Stimulated activated naive CD8-positive, alpha-beta T cell treated with anti-CD3 and anti-CD28 coated beads, Interleukin-15, Interleukin-2, amounts not matched to agents 100 ng/mL and 50 ng/mL, for 24 hours (primary cell): Measurements from ENCODE around the gene MIS18A.
A peak's percentile ranks its signal among the peaks of the same experiment; 100 is the strongest.
"Not testable (repeated sequence)": the region's sequence is repeated elsewhere in the genome, so short reads cannot be mapped to it uniquely, and the experiment has no call there.

ENCODE experiments used
- H3K27ac Mint-ChIP-seq: one replicate; pipeline ENCODE4 v1.8.0; 2021; ENCODE audit warnings: mild to moderate bottlenecking, mixed read lengths
- H3K27me3 Mint-ChIP-seq: one replicate; pipeline ENCODE4 v1.8.0; 2021; ENCODE audit warnings: mixed read lengths
- H3K36me3 Mint-ChIP-seq: one replicate; pipeline ENCODE4 v1.8.0; 2021; ENCODE audit warnings: low read depth, mixed read lengths
- H3K4me1 Mint-ChIP-seq: one replicate; pipeline ENCODE4 v1.8.0; 2021; ENCODE audit warnings: low read depth, mixed read lengths
- H3K4me3 Mint-ChIP-seq: one replicate; pipeline ENCODE4 v1.8.0; 2021; ENCODE audit warnings: mild to moderate bottlenecking, mixed read lengths
- H3K9me3 Mint-ChIP-seq: one replicate; pipeline ENCODE4 v1.8.0; 2021; ENCODE audit warnings: mixed read lengths

Gene MIS18A

DNA sequence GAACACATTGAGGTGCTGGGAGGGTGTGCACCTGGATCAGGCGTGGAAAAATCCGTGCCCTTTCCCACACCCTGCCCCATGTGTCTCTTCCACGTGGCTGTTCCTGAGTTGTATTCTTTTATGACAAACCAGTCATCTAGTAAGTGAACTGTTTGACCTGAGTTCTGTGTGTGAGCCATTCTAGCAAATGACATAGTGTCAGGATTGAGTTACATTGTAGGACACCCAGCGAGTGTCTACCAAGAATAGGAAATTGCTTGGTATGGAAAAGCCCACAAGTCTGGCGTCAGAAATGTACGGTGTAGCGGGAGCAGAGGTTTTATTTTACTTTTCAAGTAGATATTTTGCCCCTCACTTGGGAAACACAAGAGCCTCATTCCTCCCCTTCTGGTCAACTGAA is 18.6 kb upstream of the MIS18A start:
- H3K9me3 Mint-ChIP-seq = no peaks in the 10 kb centered on the region
- no peak overlapping the region for H3K27ac Mint-ChIP-seq
- H3K27me3 Mint-ChIP-seq = no peaks in the 10 kb centered on the region
- peaks cover 22% of the 10 kb centered on the region for H3K36me3 Mint-ChIP-seq
- H3K4me1 Mint-ChIP-seq = no peaks in the 10 kb centered on the region
- no peak overlapping the region for H3K4me3 Mint-ChIP-seq

DNA sequence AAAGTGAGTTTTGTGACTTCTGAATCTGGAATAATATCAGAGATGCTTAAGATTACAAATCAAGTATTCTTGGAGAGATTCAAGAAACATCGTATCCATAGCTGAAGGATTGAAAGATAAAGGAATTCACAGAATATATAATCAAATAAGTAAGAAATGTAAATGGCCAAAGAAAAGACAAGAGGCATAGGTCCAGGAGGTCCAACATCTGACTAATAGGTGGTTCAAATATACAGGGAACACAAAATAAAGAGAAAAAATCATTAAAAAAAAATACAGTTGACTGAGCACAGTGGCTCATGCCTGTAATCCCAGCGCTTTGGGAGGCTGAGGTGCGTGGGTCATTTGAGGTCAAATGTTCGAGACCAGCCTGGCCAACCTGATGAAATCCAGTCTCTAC is 6.6 kb upstream of the MIS18A start:
- no peak overlapping the region for H3K27ac Mint-ChIP-seq
- H3K27me3 Mint-ChIP-seq = no peaks in the 10 kb centered on the region
- peaks cover 1% of the 10 kb centered on the region for H3K4me1 Mint-ChIP-seq
- no peak overlapping the region for H3K4me3 Mint-ChIP-seq
- H3K36me3 Mint-ChIP-seq = peaks cover 8% of the 10 kb centered on the region
- H3K9me3 Mint-ChIP-seq = no peaks in the 10 kb centered on the region

DNA sequence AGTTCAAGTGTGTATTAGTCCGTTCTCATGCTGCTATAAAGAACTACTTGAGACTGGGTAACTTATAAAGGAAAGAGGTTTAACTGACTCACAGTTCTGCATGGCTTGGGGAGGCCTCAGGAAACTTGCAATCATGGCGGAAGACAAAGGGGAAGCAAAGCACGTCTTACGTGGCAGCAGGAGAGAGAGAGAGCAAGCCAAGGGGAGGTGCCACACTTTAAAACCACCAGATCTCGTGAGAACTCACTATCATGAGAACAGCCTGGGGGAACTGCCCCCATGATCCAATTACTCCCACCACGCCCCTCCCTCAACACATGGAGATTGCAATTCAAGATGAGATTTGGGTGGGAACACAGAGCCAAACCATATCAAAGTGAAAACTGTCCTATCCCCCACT is 4.1 kb upstream of the MIS18A start:
- H3K4me1 Mint-ChIP-seq = peaks cover 21% of the 10 kb centered on the region
- H3K27me3 Mint-ChIP-seq = no peaks in the 10 kb centered on the region
- H3K36me3 Mint-ChIP-seq = peaks cover 8% of the 10 kb centered on the region
- H3K27ac Mint-ChIP-seq = no peak overlapping the region
- H3K9me3 Mint-ChIP-seq = no peaks in the 10 kb centered on the region
- H3K4me3 Mint-ChIP-seq = no peak overlapping the region

DNA sequence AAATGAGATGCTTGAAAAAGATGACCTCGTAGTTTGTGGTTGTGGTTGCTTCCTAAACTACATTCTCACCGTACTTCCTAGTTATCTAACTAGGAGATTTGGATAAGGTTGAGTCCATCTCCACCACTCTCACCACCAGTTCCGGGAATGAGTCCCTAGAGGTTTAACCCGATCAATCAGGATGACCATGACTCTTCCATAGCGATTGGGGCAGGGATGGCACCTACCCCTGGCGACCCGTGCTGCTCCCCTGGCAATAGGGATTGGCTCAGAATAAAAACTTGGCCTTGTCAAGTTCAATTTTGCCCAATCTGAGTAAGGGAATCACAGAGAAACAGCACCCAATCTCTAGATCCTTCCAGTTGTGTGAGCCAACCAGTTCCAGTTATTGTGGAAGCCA is 2.7 kb upstream of the MIS18A start:
- peaks cover 29% of the 10 kb centered on the region for H3K4me1 Mint-ChIP-seq
- H3K9me3 Mint-ChIP-seq = no peaks in the 10 kb centered on the region
- H3K36me3 Mint-ChIP-seq = peaks cover 3% of the 10 kb centered on the region
- H3K27me3 Mint-ChIP-seq = no peaks in the 10 kb centered on the region
- no peak overlapping the region for H3K27ac Mint-ChIP-seq
- no peak overlapping the region for H3K4me3 Mint-ChIP-seq

DNA sequence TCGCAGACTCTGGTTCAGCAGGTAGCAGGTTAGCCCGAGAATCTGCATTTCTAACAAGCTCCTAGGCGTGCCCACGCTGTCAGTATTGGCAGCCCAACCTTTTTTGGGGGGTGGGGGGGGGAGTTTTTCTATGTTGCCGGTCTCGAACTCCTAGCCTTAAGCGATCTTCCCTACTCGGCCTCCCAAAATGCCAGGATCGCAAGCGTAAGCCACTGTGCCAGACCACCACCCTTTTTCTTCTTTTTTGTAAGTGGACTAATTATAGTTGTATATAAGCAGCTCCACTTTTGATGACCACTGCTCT is 480 bp upstream of the MIS18A start:
- Mint-ChIP-seq H3K27ac (peak overlapping the region; percentile 98), H3K9me3 (no peaks in the 10 kb centered on the region), H3K4me3 (peak overlapping the region; percentile 99), H3K4me1 (peaks cover 29% of the 10 kb centered on the region), H3K36me3 (peaks cover 11% of the 10 kb centered on the region), H3K27me3 (no peaks in the 10 kb centered on the region)

DNA sequence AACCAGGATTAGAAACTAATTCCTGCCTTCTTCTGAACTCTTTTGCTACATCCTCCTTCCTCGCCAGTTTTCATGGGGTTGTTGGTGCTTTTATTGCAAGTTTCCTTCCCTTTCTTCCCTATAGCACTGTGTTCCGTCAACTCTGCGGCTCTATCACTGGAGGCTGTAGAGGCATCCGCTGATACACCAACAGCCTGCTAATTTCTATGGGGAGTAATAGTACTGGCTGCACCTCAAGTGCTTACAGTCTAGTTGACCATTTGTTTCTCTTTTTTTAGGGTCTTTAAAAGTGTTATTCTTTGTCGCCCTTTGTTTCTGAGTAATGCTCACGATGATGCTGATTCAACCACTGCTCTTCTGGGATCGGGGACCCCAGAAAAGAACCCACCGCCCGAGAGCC is 746 bp downstream of the MIS18A start:
- peak overlapping the region; percentile 99 for H3K4me3 Mint-ChIP-seq
- H3K36me3 Mint-ChIP-seq = peaks cover 15% of the 10 kb centered on the region
- no peaks in the 10 kb centered on the region for H3K27me3 Mint-ChIP-seq
- no peaks in the 10 kb centered on the region for H3K9me3 Mint-ChIP-seq
- peak overlapping the region; percentile 98 for H3K27ac Mint-ChIP-seq
- peaks cover 29% of the 10 kb centered on the region for H3K4me1 Mint-ChIP-seq

DNA sequence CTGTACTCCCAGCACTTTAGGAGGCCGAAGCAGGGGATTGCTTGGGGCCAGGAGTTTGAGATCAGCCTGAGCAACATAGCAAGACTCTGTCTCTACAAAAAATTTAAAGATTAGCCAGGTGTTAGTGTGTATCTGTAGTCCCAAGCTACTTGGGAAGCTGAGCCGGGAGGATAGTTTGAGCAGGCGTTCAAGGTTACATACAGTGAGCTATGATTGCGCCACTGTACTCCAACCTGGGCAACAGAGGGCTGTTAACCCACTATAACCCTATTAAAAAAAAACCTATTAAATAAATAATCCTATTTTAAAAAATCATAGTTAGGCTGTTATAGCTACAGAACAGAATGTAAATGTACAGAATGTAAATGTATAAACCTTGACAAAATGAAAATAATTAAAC is 2.2 kb downstream of the MIS18A start:
- Mint-ChIP-seq H3K36me3 (peaks cover 13% of the 10 kb centered on the region), H3K4me1 (peaks cover 29% of the 10 kb centered on the region), H3K27ac (no peak overlapping the region), H3K9me3 (no peaks in the 10 kb centered on the region), H3K27me3 (no peaks in the 10 kb centered on the region), H3K4me3 (no peak overlapping the region)

DNA sequence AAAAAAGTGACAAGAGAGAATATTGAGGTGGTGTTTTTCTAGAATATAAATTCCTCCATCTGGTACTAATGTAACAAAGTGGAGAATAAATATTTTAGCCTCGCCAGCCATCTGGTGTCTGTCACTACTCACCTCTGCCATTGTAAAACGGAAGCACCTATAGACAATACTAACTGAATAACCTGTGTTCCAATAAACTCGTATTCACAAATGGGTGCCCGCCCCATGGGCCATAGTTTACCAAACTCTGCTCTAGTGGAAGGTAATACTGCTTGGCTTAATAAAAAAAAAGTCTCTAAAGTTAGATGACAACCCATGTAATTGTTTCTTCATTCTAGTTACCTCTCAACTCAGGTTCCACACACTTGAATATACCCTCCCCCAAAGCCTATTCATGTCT is 8.1 kb downstream of the MIS18A start:
- H3K4me3 Mint-ChIP-seq = no peak overlapping the region
- H3K27me3 Mint-ChIP-seq = no peaks in the 10 kb centered on the region
- peaks cover 48% of the 10 kb centered on the region for H3K36me3 Mint-ChIP-seq
- no peak overlapping the region for H3K27ac Mint-ChIP-seq
- H3K4me1 Mint-ChIP-seq = no peaks in the 10 kb centered on the region
- H3K9me3 Mint-ChIP-seq = no peaks in the 10 kb centered on the region

DNA sequence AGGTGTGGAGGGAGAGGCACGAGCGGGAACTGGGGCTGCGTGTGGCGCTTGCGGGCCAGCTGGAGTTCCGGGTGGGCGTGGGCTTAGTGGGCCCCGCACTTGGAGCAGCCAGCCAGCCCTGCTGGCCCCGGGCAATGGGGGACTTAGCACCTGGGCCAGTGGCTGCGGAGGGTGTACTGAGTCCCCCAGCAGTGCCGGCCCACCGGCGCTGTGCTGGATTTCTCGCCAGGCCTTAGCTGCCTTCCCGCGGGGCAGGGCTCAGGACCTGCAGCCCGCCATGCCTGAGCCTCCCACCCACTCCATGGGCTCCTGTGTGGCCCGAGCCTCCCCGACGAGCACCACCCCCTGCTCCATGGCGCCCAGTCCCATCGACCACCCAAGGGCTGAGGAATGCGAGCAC is 13.5 kb downstream of the MIS18A start:
- peaks cover 32% of the 10 kb centered on the region for H3K36me3 Mint-ChIP-seq
- not testable (repeated sequence) for H3K27me3 Mint-ChIP-seq, H3K9me3 Mint-ChIP-seq, H3K27ac Mint-ChIP-seq, H3K4me1 Mint-ChIP-seq, H3K4me3 Mint-ChIP-seq

DNA sequence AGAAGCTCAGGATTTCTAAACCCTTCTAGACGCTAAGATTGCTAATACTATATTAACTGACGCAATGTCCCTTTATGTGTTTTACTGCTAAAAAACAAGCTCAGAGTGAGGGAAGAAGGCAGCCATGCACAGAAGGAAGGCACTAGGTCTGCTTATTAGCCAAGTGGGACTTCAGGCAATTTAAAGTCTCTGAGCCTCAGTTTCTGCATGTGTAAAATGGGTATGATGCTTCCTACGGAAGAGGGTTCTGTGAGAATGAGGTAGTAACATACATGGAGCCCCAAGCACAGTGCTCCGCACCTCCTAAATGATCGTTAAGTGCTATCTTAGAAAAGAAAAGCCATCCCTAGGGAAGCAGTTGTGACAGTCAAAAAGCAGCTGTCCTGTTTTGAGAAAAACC is 16.9 kb downstream of the MIS18A start:
- no peak overlapping the region for H3K4me3 Mint-ChIP-seq
- H3K27me3 Mint-ChIP-seq = no peaks in the 10 kb centered on the region
- H3K9me3 Mint-ChIP-seq = no peaks in the 10 kb centered on the region
- no peaks in the 10 kb centered on the region for H3K4me1 Mint-ChIP-seq
- no peak overlapping the region for H3K27ac Mint-ChIP-seq
- H3K36me3 Mint-ChIP-seq = peaks cover 7% of the 10 kb centered on the region

DNA sequence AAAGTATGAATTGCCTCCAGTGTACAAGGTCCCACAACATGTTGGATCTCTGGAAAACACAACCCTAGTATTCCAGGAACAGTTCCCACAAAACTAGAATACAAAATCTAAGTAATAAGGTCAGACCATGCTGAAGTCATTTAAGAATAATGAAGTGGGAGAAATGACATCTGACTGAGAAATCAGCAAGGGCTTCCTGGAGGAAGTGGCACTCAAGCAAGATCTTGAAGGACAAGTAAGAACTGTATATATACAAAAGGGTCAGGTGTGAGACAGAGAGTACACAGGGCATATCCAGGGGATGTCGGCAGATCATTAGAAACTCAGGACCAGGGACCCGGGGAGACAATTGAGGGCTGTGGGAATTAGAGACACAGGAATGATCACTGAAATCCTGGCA is 18.7 kb downstream of the MIS18A start:
- no peak overlapping the region for H3K4me3 Mint-ChIP-seq
- no peaks in the 10 kb centered on the region for H3K9me3 Mint-ChIP-seq
- H3K27me3 Mint-ChIP-seq = no peaks in the 10 kb centered on the region
- no peak overlapping the region for H3K27ac Mint-ChIP-seq
- H3K36me3 Mint-ChIP-seq = no peaks in the 10 kb centered on the region
- H3K4me1 Mint-ChIP-seq = no peaks in the 10 kb centered on the region

DNA sequence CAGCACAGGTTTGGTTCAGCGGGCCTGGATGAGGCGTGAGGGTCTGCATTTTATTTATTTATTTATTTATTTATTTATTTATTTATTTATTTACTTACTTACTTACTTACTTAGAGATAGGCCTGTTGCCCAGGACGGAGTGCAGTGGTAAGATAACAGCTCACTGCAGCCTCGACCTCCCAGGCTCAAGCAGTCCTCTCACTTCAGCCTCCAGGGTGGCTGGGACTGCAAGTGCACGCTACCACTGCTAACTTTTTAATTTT is 20.1 kb downstream of the MIS18A start:
- not testable (repeated sequence) for H3K4me1 Mint-ChIP-seq, H3K36me3 Mint-ChIP-seq, H3K4me3 Mint-ChIP-seq, H3K27ac Mint-ChIP-seq, H3K27me3 Mint-ChIP-seq, H3K9me3 Mint-ChIP-seq

DNA sequence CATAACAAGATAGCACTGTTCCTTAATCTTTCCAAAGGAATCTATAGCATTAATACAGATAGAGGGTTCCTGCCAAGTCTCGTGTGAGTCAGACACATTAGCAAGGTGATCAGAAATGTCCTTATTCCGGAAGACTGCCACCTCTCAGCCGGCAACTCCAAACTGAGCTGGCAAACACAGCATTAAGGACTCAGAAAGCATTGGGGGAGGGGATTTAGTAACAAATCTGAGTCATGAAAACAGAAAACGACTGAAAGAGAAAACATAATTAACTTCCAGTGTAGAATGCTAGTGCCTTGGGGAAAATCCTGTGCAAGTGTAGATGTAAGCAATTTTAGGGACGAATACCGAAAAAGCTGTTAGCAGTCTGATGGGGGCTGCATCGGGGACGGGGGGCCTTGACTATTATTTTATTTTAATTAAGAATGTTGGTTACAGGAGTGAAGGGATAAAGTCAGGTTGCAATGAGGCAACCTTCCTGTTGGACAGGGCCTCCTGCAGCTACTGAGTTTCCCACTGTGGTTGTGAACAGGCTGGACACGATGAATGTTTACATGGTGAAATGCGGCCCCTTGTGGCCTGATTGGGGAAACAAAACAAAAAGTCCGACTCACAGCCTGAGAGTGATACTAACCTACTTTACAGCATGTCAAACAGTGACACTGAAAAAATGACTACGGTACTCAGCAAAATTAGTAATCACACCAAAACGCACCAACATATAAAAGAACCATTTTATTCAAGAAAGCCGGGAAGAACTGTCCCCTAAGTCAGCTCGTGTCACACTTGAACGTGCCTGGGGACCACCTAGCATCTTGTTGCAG is 20.7 kb downstream of the MIS18A start:
- Mint-ChIP-seq H3K9me3 (no peaks in the 10 kb centered on the region), H3K27me3 (no peaks in the 10 kb centered on the region), H3K27ac (no peak overlapping the region), H3K4me3 (no peak overlapping the region), H3K36me3 (no peaks in the 10 kb centered on the region), H3K4me1 (no peaks in the 10 kb centered on the region)

DNA sequence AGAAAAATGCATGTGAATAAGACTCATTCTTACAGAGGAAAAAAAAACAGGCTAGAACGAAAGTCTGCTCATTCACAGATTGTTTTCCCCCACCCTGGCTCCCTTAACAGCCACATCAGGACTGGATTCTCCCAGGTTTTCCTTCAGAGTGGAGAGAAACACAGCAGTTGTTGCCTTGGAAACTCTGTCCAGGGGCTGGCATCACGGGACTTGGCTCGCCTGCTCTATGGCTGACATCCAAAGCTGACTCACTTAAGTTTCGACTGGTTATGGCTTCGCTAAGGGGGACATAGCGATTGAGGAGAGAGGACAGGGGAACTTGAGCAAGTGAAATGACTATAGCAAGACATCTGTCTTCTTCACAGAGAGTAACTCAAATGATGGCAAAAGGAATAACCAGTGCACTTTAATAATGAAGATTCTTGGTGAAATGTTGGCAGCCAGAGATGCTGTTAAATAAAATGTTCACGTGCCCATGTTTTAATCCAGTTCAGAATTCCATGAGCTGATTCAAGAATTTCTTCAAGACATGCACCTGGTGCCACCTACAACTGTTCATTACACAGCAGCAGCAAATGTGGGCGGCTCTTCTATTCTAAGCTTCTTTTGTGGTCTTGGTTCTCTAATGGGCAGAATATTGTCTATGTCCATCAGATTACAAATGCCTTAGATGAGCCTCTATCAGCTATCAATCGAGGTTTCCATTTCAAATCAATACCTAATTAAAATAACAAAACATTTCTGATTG is 21.8 kb downstream of the MIS18A start:
- Mint-ChIP-seq H3K9me3 (no peaks in the 10 kb centered on the region), H3K27me3 (no peaks in the 10 kb centered on the region), H3K36me3 (no peaks in the 10 kb centered on the region), H3K4me1 (no peaks in the 10 kb centered on the region), H3K27ac (no peak overlapping the region), H3K4me3 (no peak overlapping the region)

DNA sequence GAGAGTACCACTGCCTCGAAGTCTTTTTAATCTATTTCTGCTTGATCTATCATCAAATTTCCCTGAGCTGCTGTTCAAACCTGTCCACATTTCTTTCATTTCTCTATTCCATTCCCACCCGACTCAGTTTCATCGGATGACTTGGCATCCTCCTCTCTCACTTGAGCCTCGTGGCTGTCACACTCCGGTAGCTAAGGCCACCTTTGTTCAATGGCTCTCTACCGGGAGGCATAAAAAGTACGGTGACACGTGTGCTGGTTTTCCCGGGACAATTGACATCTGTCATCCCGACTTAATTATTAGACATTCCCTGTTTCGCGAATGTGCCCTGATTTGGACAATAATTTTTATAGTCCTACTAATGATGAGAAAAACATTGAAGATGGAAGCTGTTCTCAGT is 22.6 kb downstream of the MIS18A start:
- Mint-ChIP-seq H3K4me3 (no peak overlapping the region), H3K36me3 (no peaks in the 10 kb centered on the region), H3K9me3 (peaks cover 2% of the 10 kb centered on the region), H3K27ac (no peak overlapping the region), H3K27me3 (peaks cover 5% of the 10 kb centered on the region), H3K4me1 (no peaks in the 10 kb centered on the region)

DNA sequence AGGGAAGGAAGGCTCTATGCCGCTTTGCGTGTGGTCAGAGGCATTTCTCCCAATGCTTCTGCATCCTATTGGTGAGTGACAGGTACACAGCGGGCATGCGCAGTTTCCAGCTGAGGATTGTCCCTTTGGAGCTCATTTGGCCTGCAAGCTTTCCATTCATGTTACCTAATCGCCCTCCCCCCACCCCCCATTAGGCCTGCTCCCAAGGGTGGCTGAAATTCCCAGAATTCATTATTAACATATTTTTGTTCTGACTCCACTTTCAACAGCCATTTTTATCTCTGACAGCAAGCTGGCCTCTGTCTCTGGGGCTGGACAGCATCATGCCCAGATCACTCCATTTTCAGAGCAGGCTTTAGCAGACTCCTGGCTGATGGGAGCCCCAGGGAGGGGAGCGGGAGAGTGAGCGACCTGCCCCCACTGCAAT is 25.6 kb downstream of the MIS18A start:
- Mint-ChIP-seq H3K4me1 (no peaks in the 10 kb centered on the region), H3K4me3 (no peak overlapping the region), H3K27me3 (peaks cover 10% of the 10 kb centered on the region), H3K27ac (no peak overlapping the region), H3K36me3 (no peaks in the 10 kb centered on the region), H3K9me3 (peaks cover 10% of the 10 kb centered on the region)
